ENCODE results near the gene MAP3K21.

The MAP3K21 gene

DNA sequence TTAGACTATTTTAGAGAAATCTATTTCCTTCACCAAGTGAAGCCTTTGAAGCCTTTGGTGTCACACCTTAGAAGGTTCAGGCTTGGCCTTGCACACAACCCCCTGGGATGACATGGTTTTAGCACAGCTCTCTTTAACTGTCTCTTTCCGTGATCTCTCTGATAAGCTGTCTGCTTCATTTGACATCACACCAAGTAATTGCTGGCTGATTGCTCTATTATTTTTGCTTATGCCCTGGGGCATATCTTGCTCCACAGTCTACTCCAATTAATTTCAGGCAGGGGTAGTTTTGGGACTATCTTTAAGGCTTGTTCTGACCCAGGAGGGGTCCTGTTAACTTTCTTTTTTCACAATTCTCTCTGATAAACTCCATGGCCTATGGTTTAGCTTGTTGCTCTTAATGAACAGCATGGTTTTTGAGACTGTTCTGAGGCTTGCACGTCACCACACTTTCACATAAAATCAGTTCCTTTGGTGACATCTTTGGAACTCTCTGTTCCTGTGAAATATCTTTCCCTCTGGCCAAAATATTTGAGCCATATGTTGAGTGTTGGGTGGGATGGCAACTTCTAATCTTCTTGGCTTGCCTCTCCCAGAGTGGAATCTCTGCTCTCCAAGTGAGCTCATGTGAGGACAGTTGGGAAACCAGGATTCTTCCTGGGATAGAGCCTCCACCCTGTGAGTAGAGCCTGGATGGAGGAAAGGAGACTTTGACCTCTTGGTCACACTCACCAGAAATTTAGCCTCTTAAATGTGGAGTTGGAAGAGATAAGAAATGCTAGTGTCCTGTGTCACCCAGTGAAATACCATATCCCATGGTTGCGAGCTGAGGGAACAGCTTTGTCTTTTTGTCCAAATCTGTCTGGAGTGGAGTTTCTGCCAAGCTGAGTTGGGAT lies 63.6 kb downstream of the MAP3K21 start:
- no peak for DNase-seq

DNA sequence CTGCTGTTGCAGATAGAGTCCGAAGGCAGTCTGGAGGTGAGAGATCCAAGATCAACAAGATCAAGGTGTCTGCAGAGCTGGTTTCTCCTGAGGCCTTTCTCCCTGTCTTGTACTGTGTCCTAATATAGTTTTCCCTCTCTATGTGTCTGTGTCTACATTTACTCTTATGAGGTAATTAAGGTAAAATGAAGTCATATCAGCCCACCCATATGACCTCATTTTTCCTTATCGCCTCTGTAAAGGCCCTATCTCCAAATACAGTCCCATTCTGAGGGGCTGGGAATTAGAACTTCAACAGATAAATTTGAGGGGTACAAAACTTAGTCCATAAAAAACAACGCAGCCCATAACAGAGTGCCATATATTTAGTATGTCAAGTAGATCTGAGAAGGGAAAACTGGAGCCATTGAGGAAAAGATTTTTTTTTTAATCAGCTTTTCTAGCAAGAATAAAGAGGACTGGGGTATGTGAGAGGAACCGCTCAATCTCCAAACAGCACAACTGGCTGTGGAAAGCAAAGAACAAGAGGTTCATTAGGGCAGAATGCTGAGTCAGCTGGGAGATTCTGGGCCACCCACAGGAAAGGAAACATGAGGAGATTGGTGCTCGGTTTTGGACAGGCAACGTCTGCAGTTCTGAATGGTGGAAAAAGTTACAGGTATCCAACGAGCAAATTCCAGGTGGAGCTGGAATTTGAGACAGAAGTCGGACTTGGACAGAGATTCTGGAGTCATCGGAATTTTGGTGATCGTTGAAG lies 65.7 kb downstream of the MAP3K21 start:
- no peak for DNase-seq

DNA sequence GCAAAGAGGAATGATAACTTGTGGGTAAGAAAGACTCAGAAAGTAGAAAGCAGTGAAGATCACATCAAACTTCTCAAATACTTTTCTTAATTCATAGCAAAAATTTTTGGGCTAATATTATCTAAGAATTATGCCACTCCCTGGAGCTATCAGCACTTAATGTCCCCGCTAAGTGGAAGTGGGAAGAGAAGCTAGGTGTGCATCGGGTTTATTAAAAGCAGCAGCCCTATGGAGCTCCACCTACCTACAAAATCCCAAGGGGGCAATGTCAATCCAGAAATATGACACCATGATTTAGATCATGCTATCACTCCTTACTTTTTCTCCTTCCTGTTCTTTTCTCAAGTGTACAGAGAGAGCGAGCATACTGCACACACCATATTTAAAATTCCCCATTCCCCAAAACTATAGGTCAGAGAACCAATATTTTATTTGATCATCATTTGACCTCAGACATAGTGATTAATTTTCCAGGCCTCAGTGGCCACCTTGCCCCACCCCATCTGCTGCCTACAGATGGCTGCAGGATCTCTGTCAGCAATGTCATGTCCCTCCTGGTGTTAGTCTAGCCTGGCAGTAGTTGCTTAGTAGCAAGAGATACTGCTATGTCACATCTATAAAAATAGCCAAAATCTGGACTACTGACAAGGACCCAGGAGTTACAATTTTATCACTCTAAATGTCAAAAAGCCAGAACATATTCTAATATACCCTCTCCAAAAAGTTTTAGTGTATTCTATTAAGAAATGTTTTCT lies 66.6 kb downstream of the MAP3K21 start:
- no peak for DNase-seq

DNA sequence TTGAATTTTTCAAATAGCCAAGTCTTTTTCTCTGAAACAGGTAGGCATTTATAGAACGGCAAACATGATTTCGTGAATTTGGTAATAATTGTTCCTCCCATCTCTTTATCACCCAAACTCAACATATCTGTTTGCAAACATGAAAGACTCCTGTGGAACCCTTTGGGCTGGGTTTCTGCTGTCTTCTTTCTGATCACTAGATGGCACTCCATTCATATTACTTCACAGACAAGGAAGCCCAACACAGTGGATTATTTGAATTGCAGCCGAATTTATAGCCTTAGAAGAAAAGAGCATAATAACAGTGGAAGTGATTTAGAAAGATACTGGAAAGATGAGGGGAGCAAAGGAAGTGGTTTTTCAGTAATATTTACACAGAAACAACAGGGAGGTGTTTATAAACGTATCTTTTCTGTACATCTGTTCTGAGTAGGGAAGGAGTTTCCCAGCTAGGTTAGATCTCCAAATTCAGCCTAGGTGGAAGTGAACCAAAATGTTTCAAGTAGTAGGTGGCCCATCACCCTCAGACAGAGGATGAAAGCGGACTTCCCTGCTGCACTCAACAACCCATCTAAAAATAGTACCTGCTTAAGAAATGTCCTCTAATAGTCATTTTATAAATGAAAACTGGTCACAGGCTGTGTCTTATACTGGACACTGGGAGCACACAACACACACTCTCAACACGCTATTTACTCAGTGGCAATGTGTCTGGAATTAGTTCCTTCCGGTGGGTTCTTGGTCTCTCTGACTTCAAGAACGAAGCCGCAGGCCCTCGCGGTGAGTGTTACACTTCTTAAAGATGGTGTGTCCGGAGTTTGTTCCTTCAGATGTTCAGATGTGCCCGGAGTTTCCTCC lies 67.6 kb downstream of the MAP3K21 start:
- DNase-seq, result no peak

DNA sequence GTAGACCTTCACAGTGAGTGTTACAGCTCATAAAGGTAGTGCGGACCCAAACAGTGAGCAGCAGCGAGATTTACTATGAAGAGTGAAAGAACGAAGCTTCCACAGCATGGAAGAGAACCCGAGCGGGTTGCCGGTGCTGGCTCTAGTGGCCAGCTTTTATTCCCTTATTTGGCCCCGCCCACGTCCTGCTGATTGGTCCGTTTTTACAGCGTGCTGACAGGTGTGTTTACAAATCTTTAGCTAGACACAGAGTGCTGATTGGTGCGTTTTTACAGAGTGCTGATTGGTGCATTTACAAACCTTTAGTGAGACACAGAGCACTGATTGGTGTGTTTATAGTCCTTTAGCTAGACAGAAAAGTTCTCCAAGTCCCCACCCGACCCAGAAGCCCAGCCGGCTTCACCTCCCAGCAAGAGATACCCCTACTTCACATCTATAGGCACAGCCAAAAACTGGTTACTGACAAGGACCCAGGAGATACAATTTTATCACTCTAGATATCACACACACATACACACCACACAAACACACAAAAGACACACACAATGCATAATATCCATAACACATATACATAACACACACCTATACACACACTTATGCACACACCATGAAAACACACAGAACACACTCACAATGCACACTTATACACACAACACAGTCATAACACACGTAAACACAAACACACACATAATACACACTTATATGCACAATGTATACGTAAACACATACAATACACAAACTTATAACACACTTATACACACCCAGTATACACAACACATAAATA lies 68.5 kb downstream of the MAP3K21 start:
- DNase-seq, result no peak

DNA sequence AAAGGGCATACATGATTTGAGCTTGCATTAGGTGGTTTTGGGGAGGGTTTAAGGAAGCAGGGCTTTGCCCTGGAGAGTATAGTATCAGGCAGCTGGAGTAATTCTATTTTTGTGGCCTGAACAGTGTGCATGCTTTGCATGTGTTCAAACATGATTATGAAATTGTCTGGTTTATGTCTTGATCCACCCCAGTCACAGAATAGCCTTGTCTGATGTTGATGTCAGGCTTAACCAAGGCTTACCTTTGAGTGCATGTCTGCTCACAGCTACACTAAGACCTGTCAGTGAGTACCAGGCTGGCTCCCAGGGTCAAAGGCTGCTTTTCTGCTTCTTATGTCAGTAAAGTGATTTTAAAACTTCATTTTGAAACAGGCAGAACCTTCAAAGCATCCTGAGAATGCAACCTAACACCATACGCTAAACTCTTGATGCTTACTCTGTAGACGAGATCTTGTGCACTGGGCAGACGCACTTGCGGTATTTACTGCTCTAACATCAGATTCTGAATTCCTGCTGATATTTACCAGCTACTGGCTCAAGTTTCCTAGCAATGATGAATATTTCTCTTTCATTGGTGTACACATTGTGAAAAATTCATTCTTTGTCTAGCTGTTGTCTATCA lies 78.9 kb downstream of the MAP3K21 start:
- no peak for DNase-seq

DNA sequence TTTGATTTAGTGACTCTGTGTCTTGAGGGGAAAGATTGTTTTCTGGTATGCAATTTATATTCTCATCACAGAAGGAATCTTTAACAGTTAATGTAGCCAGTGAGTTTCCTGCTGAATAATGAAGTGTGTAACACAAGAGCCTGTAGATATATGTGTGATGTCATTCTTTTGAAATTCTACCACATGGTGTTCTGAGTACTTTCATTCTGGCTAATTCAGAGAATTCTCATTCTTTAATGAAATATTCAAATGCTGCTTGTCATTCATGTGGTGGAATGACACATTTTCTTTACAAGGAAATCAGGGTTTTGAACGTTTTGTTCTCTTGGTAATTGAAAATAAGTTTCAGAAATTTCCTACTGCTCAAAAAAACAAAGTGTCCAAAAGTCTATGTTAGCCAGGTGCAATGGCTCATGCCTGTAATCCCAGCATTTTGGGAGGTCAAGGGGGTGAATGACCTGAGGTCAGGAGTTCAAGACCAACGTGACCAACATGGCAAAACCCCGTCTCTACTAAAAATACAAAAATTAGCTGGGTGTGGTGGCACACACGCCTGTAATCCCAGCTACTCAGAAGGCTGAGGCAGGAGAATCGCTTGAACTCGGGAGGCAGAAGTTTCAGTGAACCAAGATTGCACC lies 79.6 kb downstream of the MAP3K21 start:
- DNase-seq, result no peak

DNA sequence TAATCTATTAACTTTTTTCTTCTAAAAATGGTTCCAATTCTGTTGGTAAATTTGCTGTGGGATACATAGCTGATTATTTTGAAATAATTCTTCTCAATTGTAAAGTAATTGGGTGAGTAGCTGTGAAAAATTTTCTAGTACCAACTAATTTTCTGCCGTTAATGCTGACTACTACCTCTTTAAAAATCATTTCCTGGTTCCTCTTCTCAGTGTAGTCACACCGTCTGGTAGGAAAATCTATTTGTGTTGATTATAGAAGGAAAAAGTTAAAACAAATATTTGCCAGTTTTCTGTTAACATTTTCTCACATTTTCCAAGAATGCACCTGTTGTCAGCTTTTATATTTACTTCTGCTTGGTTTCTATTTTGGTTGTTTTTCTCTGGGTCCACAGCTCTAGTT lies 82.0 kb downstream of the MAP3K21 start:
- DNase-seq, result no peak

DNA sequence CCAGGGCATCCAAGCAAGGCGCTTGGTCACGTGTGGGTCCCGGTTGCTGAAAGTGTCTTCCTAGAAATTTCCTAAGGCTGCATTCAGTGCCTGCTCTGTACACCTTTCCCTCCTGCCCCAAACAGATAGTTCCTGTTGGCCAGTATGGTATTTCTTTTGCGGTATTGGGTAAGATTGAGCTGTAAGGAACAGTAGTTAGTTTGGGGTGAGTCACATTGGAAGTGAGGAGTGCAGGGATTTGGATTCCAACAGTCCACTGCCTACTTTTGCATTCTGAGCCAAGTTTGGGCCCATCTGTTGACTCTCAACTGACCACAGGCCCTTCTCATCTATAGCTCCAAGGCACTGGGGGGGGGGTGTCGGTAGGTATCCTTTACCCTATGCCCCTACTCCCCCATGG lies 83.4 kb downstream of the MAP3K21 start:
- no peak for DNase-seq

DNA sequence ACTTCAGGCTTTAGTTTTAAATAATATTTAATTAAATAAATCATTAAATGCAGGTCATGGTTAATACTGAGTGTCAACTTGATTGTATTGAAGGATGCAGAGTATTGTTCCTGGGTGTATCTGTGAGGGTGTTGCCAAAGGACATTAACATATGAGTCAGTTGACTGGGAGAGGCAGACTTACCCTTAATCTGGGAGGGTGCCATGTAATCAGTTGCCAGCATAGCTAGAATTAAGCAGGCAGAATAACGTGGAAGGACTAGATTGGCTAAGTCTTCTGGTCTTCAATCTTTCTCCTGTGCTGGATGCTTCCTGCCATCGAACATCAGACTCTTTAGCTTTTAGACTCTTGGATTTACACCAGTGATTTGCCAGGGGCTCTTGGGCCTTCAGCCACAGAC lies 85.3 kb downstream of the MAP3K21 start:
- no peak for DNase-seq

DNA sequence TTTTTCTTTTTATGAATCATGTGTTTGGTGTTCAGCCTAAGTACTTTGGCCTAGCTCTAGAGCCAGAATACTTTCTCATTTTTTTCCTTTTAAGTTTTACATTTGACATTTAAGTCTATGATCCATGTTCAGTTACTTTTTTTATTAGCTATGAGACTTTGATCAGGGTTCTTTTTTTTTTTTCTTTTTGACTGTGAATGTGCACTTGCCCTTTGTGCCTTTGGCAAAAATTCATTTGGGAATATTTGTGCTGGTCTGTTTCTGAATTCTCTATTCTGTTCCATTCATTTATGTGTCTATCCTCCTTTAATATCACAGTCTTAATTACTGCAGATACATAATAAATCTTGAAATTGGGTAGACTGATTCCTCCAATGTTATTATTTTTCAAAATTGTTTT lies 93.8 kb downstream of the MAP3K21 start:
- no peak for DNase-seq

DNA sequence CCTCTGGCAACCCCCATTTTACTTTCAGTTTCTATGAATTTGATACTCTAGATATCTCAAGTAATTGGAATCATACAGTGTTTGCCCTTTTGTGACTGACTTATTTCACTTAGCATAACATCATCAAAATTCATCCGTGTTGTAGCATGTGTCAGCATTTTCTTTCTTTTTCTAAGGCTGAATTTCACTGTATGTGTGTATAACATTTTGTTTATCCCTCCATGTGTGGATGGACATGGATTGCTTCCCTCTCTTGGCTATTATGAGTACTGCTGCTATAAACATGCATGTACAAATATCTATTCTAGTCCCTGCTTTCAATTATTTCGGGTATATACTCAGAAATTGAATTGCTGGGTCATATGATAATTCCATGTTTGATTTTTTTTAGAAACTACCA lies 97.3 kb downstream of the MAP3K21 start:
- no peak for DNase-seq

DNA sequence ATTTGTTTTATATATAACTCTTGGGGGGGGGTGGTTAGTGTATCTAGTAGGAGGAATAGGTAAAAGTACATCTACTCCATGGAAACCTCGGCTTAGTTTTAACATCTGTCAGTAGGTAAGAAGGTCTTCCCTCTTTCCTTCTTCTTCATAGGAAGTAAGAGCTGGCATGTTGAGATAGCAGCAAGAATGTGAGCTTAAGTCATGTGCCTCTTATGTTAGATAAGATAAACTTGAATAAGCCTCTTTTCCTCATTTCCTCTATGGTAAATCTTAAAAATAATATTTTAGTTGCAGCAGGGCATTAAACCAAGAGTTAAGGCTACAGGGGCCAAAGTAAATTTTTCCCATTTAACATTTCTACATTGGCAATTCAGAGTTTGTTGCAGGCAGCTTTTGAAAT lies 100.4 kb downstream of the MAP3K21 start:
- no peak for DNase-seq

DNA sequence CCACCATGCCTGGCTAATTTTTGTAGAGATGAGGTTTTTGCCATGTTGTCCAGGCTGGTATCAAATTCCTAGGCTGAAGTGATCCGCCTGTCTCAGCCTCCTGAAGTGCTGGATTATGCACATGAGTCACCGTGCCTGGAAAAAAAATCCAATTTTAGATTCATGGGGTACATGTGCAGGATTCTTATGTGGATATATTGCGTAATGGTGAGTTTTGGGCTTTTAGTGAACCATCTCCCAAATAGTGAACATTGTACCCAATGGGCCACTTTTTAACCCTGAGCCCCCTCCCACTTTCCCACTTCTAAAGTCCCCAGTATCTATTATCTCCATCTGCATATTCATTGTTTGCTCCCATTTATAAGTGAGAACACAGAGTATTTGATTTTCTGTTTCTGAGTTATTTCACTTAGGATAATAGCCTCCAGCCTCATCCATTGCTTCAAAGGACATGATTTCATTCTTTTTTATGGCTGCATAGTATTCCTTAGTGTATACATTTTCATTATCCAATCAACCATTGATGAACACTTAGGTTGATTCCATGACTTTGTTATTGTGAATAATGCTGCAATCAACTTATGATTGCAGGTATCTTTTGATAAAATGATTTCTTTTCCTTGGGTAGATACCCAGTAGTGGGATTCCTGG lies 104.4 kb downstream of the MAP3K21 start:
- no peak for DNase-seq

DNA sequence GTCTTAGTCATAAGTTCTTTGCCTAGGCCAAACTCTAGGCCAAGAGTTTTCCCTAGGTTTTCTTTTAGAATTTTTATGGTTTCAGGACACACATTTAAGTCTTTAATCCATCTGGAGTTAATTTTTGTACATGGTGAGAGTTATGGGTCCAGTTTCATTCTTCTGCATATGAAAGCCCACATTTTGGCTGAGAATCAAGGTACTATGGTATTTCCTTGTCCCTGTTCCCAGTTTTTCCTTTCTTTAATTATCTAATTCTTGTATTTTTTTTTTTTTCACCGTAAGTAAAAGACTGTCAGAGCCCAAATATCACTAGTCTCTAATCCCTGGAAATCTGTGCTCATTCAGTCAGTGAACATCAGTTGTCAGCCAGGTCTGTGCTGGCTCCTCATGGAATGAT lies 105.4 kb downstream of the MAP3K21 start:
- DNase-seq, result no peak

DNA sequence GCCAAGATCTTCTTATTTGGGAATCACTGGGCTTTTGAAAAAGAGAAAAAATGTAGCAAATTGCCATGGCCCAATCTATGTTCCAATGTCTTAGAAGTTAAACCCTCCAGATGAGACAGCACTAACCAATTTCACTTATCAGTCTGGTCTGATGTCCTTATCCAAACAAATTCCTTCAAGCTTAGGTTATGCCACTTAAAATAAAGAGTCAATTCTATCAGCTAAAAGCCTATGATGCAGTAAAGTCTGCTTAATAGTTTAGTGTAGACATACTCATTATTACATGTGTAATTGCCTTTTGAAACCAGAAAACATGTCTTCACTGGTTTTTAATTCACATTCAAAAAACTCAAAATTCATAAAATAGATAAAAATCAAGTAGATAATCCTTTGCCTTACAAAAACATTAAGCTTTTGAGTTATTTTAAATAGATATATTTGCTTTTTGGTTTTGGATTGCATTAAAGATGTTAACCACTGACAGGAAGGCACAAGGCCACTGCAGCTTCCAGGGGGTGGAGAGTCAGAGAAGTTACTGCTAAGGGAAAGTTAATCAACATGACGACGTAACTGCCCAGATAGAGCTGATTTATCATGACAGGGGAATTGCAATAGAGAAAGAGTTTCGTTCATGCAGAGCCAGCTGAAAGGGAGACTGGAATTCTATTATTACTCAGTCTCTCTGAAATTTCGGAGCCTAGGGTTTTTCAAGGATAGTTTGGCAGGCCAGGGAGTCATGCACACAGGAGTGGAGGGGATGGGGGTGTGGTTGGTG lies 106.1 kb downstream of the MAP3K21 start:
- no peak for DNase-seq
